ENCODE data around the gene RAD18.

The RAD18 gene

GRCh38 chr3:8986741-8987140 lies 23.5 kb upstream of the RAD18 start:
- DNase-seq (ENCODE audit: insufficient read length, low spot score) = no peak
- no peak for FAIRE-seq
- TF ChIP-seq CTCF (IDR thresholded peaks at IDR 0.05; ENCODE audit: insufficient read depth, missing control alignments) = no peak

DNA sequence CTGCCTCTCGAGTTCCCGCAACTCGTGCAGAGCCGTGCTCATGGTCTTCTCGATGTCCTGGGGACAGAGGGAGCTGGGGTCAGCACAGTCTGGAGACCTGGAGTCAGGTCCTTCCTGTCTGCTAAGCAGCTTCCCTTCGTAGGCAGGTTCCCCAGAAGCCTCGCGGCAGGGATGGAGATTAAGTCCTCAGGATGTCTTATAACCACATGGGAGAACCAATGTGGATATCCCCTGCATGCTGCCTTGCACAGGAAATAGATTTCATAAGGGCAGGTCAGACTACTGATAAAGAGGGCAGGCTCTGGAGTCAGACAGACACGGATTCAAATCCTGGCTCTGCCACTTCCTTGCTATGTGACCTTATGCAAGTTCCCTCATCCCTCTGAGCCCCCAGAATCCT lies 22.6 kb upstream of the RAD18 start:
- no peak for TF ChIP-seq CTCF (IDR thresholded peaks at IDR 0.05; ENCODE audit: insufficient read depth, missing control alignments)
- no peak for FAIRE-seq

GRCh38 chr3:8985411-8985831 lies 22.1 kb upstream of the RAD18 start:
- no peak for TF ChIP-seq CTCF (IDR thresholded peaks at IDR 0.05; ENCODE audit: insufficient read depth, missing control alignments)
- no peak for FAIRE-seq
- DNase-seq (ENCODE audit: insufficient read length, low spot score) = no peak

More for the DNA sequence above, 22.6 kb upstream of the RAD18 start:
- DNase-seq (ENCODE audit: insufficient read length, low spot score) = no peak

GRCh38 chr3:8984526-8984925 lies 21.3 kb upstream of the RAD18 start:
- no peak for FAIRE-seq
- TF ChIP-seq CTCF (IDR thresholded peaks at IDR 0.05; ENCODE audit: insufficient read depth, missing control alignments) = no peak
- no peak for DNase-seq (ENCODE audit: insufficient read length, low spot score)

- TF ChIP-seq CTCF (IDR thresholded peaks at IDR 0.05; ENCODE audit: insufficient read depth, missing control alignments) = no peak
- FAIRE-seq (no peak), DNase-seq (ENCODE audit: insufficient read length, low spot score) (no peak)
Observed at GRCh38 chr3:8984081-8984480, 20.8 kb upstream of the RAD18 start.

- DNase-seq (ENCODE audit: insufficient read length, low spot score) (no peak), FAIRE-seq (no peak)
- no peak for TF ChIP-seq CTCF (IDR thresholded peaks at IDR 0.05; ENCODE audit: insufficient read depth, missing control alignments)
Observed at GRCh38 chr3:8983591-8983990, 20.3 kb upstream of the RAD18 start.

- FAIRE-seq = no peak
- no peak for TF ChIP-seq CTCF (IDR thresholded peaks at IDR 0.05; ENCODE audit: insufficient read depth, missing control alignments)
- no peak for DNase-seq (ENCODE audit: insufficient read length, low spot score)
Observed at GRCh38 chr3:8983026-8983425, 19.8 kb upstream of the RAD18 start.
